Mucosa of stomach (tissue), 1 donor: ENCODE data around the gene FHIT.

Source experiments
- H3K27me3 ChIP-seq: one replicate; pipeline ENCODE4 v1.7.0; 2013; ENCODE audit warnings: mild to moderate bottlenecking, low read length; ENCODE audit not compliant: control insufficient read depth, insufficient read depth
- H3K36me3 ChIP-seq: one replicate; pipeline ENCODE4 v1.7.0; 2013; ENCODE audit warnings: low read length; ENCODE audit not compliant: control insufficient read depth, insufficient read depth
- H3K4me1 ChIP-seq: one replicate; pipeline ENCODE4 v1.7.0; 2013; ENCODE audit warnings: mild to moderate bottlenecking, low read length; ENCODE audit not compliant: control insufficient read depth, insufficient read depth
- H3K4me3 ChIP-seq: one replicate; pipeline ENCODE4 v1.7.0; 2013; ENCODE audit warnings: low read length
- H3K9ac ChIP-seq: one replicate; pipeline ENCODE4 v1.7.0; 2013; ENCODE audit warnings: mild to moderate bottlenecking, low read length, moderate library complexity
- H3K9me3 ChIP-seq: one replicate; pipeline ENCODE4 v1.7.0; 2013; ENCODE audit warnings: mild to moderate bottlenecking, low read length, moderate library complexity; ENCODE audit not compliant: control insufficient read depth
- donor health status: Pancreatic carcinoma.

Gene FHIT

DNA sequence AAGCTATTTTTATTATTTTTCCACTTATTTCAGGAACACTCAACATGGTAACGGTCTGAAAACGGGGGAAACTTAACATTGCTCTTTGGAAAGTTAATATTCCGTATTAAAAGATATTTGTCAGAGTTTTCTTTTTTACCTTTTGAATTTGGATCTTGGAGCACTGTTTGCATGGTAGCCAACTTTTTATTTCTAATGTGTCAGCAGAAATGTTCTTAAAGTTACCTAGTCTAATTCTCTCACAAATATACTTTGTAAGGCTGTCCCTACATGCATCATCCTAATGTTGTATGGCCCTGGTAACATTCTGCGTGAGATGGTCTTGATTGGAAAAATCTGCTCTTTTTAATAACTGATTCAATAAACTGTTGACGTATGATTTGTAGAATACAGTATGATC is 719.5 kb downstream of the FHIT start:
- H3K4me3 ChIP-seq: no peak overlapping the region
- H3K27me3 ChIP-seq: no peaks in the 10 kb centered on the region

DNA sequence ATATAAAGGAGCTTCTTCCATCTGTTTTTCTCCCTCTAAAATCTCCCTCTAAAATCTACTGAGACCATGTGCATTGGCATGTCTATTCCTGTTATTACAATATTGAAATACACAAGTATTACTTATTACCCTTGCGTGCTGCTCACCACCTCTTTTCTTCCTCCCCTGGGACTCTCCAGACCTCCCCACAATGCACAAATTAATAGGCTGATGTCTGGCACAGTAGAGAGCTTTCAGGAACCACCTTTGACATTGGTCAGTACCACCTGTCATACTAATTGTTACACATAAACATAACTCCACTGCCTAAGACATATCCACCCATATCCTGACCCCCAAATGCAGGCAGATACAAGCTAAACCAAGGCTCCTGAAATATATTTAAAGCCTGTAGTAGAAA is 722.6 kb downstream of the FHIT start:
- H3K27me3 ChIP-seq: no peaks in the 10 kb centered on the region
- no peak overlapping the region for H3K4me3 ChIP-seq
- H3K4me1 ChIP-seq: no peaks in the 10 kb centered on the region
- H3K9ac ChIP-seq: no peak overlapping the region
- no peaks in the 10 kb centered on the region for H3K9me3 ChIP-seq
- H3K36me3 ChIP-seq: no peaks in the 10 kb centered on the region

More for the DNA sequence above, 719.5 kb downstream of the FHIT start:
- Histone ChIP-seq H3K4me1 (no peaks in the 10 kb centered on the region), H3K36me3 (no peaks in the 10 kb centered on the region), H3K9ac (no peak overlapping the region), H3K9me3 (no peaks in the 10 kb centered on the region)

DNA sequence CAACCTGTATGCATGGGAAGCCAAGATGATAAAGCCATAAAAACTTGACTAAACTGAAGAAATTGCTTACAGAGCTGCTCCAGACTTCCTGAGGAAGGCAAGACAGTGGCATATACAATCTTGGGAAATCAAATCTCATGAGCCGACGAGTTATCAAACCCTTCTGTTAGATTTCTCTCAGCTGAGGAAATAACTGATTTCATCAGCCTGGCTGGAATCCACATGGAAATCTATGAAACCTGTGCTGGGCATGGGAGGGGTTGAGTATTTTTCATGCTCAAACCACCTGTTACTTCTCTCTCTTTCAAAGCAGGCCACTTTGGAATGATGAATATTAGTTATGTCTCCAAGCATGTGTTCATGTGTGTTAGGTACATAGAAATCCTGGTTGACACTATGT is 727.7 kb downstream of the FHIT start:
- H3K9ac ChIP-seq: no peak overlapping the region
- H3K4me3 ChIP-seq: no peak overlapping the region
- no peaks in the 10 kb centered on the region for H3K36me3 ChIP-seq
- H3K27me3 ChIP-seq: no peaks in the 10 kb centered on the region
- H3K4me1 ChIP-seq: no peaks in the 10 kb centered on the region
- H3K9me3 ChIP-seq: no peaks in the 10 kb centered on the region

DNA sequence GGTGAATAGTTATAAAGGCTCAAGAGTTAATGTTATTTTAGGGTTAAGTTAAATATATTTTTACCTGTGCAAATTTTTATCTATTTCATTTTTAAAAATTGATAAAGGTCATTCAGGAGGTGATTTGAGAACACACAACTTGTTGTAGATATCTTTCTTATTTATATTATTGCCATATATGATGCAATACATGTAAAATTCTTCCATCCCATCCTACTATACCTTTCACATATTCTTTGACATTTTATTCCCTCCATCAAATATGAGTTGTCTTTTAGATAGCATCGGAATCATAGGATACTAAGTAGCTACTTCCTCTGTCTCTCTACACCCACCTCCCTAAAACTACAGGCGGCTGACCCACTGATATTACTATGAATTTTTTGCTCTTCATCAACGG is 734.1 kb downstream of the FHIT start:
- Histone ChIP-seq H3K9me3 (no peaks in the 10 kb centered on the region), H3K4me1 (no peaks in the 10 kb centered on the region), H3K36me3 (no peaks in the 10 kb centered on the region), H3K9ac (no peak overlapping the region), H3K27me3 (no peaks in the 10 kb centered on the region), H3K4me3 (no peak overlapping the region)

DNA sequence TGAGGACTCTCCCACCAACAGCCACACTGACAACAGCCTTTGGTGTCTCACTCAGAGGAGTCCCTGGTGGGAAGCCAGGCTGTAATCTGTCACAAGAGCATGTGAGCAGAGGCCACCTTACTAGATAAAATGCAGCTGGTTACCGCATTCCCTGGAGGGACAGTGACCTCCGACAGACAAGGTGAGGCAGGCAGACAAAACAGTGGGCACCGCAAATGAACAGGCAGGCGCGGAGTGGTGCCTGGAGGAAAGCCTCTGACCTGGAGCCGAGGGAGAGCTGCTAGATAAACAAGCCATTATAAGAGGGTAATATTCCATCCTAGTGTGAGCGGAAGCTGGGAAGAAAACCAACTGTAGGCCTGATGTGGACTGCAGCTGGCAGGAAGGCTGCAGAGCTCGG is 736.4 kb downstream of the FHIT start:
- Histone ChIP-seq H3K27me3 (no peaks in the 10 kb centered on the region), H3K9ac (no peak overlapping the region), H3K36me3 (no peaks in the 10 kb centered on the region), H3K4me1 (no peaks in the 10 kb centered on the region), H3K4me3 (no peak overlapping the region), H3K9me3 (no peaks in the 10 kb centered on the region)

DNA sequence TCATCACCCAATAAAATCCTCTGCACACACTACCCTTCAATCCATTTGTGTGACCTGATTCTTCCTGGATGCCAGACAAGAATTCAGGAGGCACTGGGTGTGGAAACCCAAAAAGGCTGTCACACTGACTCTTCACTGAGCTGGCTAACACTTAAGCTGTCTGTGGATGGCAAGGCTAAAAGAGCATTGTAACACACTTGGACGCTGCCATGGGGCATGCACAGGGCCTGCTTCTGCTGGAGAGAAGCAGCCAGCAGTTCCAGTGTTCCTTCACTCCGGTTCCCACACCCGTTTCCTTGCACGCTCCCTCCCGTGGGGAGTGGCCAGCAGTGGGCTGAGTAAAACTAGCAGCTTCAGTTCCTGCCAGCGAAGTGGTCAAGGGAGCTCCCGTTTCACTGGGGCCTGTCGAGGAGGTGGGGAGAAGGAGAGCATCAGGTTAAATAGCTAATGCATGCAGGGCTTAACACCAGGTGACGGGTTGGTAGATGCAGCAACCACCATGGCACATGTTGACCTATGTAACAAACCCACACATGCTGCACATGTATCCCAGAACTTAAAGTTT is 737.1 kb downstream of the FHIT start:
- H3K4me1 ChIP-seq: no peaks in the 10 kb centered on the region
- H3K9me3 ChIP-seq: no peaks in the 10 kb centered on the region
- H3K36me3 ChIP-seq: no peaks in the 10 kb centered on the region
- H3K4me3 ChIP-seq: no peak overlapping the region
- no peaks in the 10 kb centered on the region for H3K27me3 ChIP-seq
- no peak overlapping the region for H3K9ac ChIP-seq

DNA sequence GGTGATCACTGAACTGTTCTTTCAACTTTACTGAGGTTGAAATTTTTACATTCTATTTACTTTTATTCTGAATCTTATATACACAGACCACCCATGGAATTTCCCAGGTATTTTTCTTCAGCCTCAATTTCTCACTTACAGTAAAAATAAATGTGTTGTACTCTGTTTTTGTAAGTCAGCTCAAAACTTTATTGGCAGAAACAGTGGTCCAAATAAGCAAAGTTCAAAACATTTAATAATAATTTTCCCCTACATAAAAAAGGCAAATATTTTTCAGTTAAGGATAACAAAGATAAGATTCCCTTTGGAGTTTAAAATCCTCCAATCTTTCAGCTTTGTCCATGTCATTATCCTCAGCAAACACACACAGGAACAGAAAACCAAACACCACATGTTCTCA is 738.0 kb downstream of the FHIT start:
- no peak overlapping the region for H3K4me3 ChIP-seq

DNA sequence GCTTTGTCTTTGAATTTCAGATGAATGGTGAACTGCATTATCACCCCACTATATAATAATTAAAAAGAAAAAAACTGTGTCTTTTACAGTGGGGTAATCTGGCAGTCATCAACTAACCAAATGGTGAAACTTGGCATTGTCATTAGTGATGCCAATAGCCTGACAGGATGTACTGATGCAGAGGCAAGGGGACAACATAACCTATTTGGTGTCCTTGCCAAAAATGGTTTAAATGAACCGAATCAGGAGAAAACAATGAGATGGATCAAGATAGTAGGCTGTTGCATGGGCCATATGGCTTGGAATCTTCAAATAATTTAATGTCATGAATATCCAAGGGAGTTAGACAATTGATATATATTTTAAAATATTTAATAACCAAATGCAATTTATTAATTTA is 738.7 kb downstream of the FHIT start:
- no peaks in the 10 kb centered on the region for H3K9me3 ChIP-seq
- no peak overlapping the region for H3K9ac ChIP-seq
- no peaks in the 10 kb centered on the region for H3K27me3 ChIP-seq
- no peak overlapping the region for H3K4me3 ChIP-seq
- no peaks in the 10 kb centered on the region for H3K4me1 ChIP-seq
- H3K36me3 ChIP-seq: no peaks in the 10 kb centered on the region

More for the DNA sequence above, 738.0 kb downstream of the FHIT start:
- H3K4me1 ChIP-seq: no peaks in the 10 kb centered on the region
- no peaks in the 10 kb centered on the region for H3K9me3 ChIP-seq
- H3K27me3 ChIP-seq: no peaks in the 10 kb centered on the region
- H3K36me3 ChIP-seq: no peaks in the 10 kb centered on the region
- H3K9ac ChIP-seq: no peak overlapping the region

DNA sequence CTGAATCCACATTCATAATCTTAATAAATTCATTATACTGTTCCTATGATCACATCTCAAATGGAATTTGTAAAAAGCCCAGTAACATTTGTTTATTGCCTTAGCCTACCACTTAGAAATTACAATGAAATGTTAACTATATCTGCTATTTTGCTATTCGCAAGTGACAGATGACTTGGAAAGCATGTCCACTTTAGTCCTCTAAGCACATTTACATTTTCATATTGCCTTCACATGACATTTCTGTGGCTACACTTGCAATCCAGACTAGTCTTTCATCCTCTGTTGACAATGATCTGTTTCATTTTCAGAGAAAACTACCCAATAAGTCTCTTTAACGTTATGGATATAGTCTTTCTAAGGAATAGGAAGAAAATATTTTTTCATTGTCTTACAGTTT is 741.8 kb downstream of the FHIT start:
- no peak overlapping the region for H3K4me3 ChIP-seq
- no peaks in the 10 kb centered on the region for H3K36me3 ChIP-seq
- no peaks in the 10 kb centered on the region for H3K27me3 ChIP-seq
- H3K4me1 ChIP-seq: no peaks in the 10 kb centered on the region
- H3K9me3 ChIP-seq: no peaks in the 10 kb centered on the region
- no peak overlapping the region for H3K9ac ChIP-seq

DNA sequence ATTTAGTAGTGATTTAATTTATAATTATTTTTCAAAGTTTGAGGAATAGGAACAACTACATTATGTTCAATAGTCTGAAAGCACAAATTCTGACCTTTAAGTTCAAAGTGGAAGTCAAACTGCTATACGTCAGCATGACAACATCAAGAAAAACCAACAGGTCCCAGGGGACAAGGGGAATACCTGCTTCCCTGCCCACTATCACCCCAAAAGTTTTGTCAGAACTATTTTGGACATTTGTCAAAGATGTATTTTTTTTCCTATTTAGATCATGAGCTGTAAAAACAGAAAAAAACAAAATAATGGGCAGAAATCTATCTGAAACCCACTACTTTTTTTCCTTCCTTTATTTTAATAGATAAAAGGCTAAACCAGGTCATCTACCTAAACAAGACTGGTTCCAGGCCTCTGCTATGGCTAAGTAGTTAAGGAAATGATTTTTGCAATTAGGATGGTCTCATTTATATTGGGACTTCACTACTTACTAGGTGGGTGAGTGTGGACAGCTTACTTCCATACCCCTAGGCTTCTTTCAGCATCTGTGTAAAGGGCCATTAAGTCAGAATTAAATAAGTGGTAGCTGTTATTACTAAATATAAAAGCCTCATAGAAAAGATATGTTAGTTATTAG is 746.3 kb downstream of the FHIT start:
- Histone ChIP-seq H3K4me3 (no peak overlapping the region), H3K9me3 (no peaks in the 10 kb centered on the region), H3K36me3 (no peaks in the 10 kb centered on the region), H3K4me1 (no peaks in the 10 kb centered on the region), H3K27me3 (no peaks in the 10 kb centered on the region), H3K9ac (no peak overlapping the region)

DNA sequence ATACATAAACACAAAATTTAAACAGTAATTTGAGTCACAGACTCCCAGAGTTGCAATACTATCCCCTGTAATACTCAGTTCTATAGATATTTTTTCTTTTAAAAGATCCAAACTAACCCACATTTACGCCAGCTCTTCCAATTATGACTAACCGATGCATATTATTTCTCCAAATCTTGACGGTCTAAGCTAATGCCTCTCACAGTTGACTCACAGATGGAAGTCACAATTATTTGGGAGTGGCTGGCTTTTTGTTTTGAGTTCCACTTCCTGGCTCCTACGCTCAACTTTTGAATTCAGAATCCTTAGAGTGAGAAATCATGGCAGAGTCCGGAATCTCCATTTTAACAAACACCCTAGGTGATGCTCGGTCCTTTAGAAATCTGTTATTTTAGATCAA is 749.9 kb downstream of the FHIT start:
- H3K9me3 ChIP-seq: no peaks in the 10 kb centered on the region
- H3K27me3 ChIP-seq: no peaks in the 10 kb centered on the region
- H3K4me3 ChIP-seq: no peak overlapping the region
- no peaks in the 10 kb centered on the region for H3K4me1 ChIP-seq
- no peak overlapping the region for H3K9ac ChIP-seq
- H3K36me3 ChIP-seq: no peaks in the 10 kb centered on the region

DNA sequence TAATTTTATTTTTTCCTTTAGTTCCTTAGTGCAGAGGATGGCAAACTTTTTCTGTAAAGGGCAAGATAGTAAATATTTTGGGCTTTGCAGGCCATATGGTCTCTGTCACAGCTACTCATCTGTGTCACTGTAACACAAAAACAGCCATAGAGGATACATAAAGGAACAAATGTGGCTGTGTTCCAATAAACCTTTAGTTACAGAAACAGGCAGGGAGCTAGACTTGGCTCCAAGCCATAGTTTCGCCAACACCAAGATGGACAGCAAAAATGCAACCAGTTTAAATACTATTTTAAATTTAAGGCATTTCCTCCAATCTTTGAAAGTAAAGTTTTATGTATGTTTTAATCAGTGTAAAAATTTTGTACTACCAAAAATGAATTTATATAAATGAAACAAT is 753.4 kb downstream of the FHIT start:
- Histone ChIP-seq H3K27me3 (no peaks in the 10 kb centered on the region), H3K36me3 (no peaks in the 10 kb centered on the region), H3K9me3 (no peaks in the 10 kb centered on the region), H3K4me1 (no peaks in the 10 kb centered on the region), H3K9ac (no peak overlapping the region), H3K4me3 (no peak overlapping the region)

DNA sequence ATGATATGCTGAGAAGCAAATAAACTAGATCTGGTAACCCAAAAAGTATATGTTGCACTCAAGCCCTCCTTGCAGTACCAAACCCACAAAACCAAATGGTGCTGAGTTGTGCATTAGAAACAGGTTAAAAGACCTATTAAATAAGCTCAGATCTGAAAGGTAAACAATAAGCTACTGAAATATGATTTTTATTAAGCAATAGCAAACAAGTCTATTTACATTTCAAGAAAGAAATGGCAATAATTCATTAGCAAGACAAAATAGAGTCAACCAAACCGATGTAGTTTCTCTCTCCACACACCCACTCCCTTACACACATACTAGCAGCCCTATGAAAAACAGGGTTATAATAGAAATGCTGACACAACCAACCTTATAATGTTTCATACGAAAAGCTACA is 760.3 kb downstream of the FHIT start:
- H3K4me3 ChIP-seq: no peak overlapping the region
- no peaks in the 10 kb centered on the region for H3K36me3 ChIP-seq
- no peaks in the 10 kb centered on the region for H3K4me1 ChIP-seq
- no peak overlapping the region for H3K9ac ChIP-seq
- H3K27me3 ChIP-seq: no peaks in the 10 kb centered on the region
- no peaks in the 10 kb centered on the region for H3K9me3 ChIP-seq
